GM12801 (cell line): ENCODE data around the gene GLYAT.

Experiments used
- CTCF ChIP-seq: IDR thresholded peaks from one replicate; pipeline ENCODE4 v1.5.1; 2011; ENCODE audit warnings: control low read depth; ENCODE audit not compliant: insufficient read length; ENCODE audit errors: extremely low read depth

Gene GLYAT

GRCh38 chr11:58763120-58763490, 31.4 kb upstream of the GLYAT start:
- TF ChIP-seq CTCF = no peak

GRCh38 chr11:58762284-58763119, 30.8 kb upstream of the GLYAT start:
- no peak for TF ChIP-seq CTCF

- no peak for TF ChIP-seq CTCF
Observed at GRCh38 chr11:58757439-58757838, 25.7 kb upstream of the GLYAT start.

- no peak for TF ChIP-seq CTCF
Observed at GRCh38 chr11:58745705-58746364, 14.1 kb upstream of the GLYAT start.

GRCh38 chr11:58744988-58745704, 13.4 kb upstream of the GLYAT start:
- TF ChIP-seq CTCF = no peak

- TF ChIP-seq CTCF = no peak
Observed at GRCh38 chr11:58742981-58743880, 11.5 kb upstream of the GLYAT start.
